Uterus (tissue), 4 donors: ENCODE results near the gene ARHGAP15. TPM values are rescaled to one million over a fixed set of nuclear protein-coding genes. Genes with fewer than 3 reads are reported as not detected.

Source experiments
- DNase-seq, 2 donors: peaks; one replicate each; pipeline ENCODE4 v3.0.0-alpha.2; 2019 to 2020
- H3K27ac ChIP-seq, 2 donors: fragments of 200-600 bp; sonication (generic); 1 replicate in 1 of 2; 2 replicates in 1 of 2; pipeline ENCODE4 v1.5.1; 2016 to 2018
- H3K27me3 ChIP-seq, 2 donors: fragments of 200-600 bp; sonication (generic); one replicate each; pipeline ENCODE4 v1.5.1; 2018 to 2019; ENCODE audit warnings: control low read depth in 1 of 2
- H3K36me3 ChIP-seq, 2 donors: fragments of 200-600 bp; sonication (generic); one replicate each; pipeline ENCODE4 v1.5.1; 2019; ENCODE audit warnings: control low read depth in 1 of 2
- H3K4me1 ChIP-seq, 2 donors: fragments of 200-600 bp; sonication (generic); one replicate each; pipeline ENCODE4 v1.5.1; 2018 to 2019; ENCODE audit warnings: control low read depth in 1 of 2
- H3K4me3 ChIP-seq, 2 donors: fragments of 200-600 bp; sonication (generic); 1 replicate in 1 of 2; 2 replicates in 1 of 2; pipeline ENCODE4 v1.5.1; 2018 to 2019; ENCODE audit warnings: mild to moderate bottlenecking in 1 of 2
- H3K9me3 ChIP-seq, 2 donors: fragments of 200-600 bp; sonication (generic); one replicate each; pipeline ENCODE4 v1.5.1; 2019; ENCODE audit warnings: control low read depth in 1 of 2
- CTCF ChIP-seq, 4 experiments: fragments of 200-600 bp in 2 of 4; fragments of 450-650 bp in 2 of 4; sonication (generic) in 2 of 4; IDR thresholded peaks; one replicate each; pipeline ENCODE4 v1.5.1; 2016 to 2019; ENCODE audit warnings: antibody characterized with exemption in 4 of 4, mild to moderate bottlenecking in 2 of 4, moderate library complexity in 1 of 4
- POLR2A ChIP-seq, 2 donors: fragments of 450-650 bp; IDR thresholded peaks; one replicate each; pipeline ENCODE4 v1.6.1; 2016; ENCODE audit warnings: antibody characterized with exemption in 2 of 2, mild to moderate bottlenecking in 1 of 2, moderate library complexity in 1 of 2
- intact Hi-C: fragments of 100-400 bp; cut with DNase I; formaldehyde crosslinking; loops from one replicate; pipeline ENCODE4 v1.15.1; 2023; ENCODE audit warnings: low total_unique reads
- total RNA-seq, 4 donors: library from RNA; depleted of rRNA in 3 of 4; stranded (reverse); fragments of >200 nt in 3 of 4; gene quantifications; one replicate each; pipeline versions ENCODE4 v1.1.0 to v1.2.4, GENCODE V29; 2014 to 2023
- donor health status: DM: yes; HTN: yes; CAD: no.

Gene ARHGAP15
- total RNA-seq, 4 donors from 2014 or later, result 0.88 to 28.4 (median 6.6) TPM

GRCh38 chr2:143579456-143579855 lies 450.2 kb downstream of the ARHGAP15 start:
- Histone ChIP-seq H3K27me3 (no peaks in the 10 kb centered on the region), H3K4me3 (no peak overlapping the region), H3K9me3 (no peaks in the 10 kb centered on the region), H3K36me3 (no peaks in the 10 kb centered on the region), H3K27ac (no peak overlapping the region), H3K4me1 (no peaks in the 10 kb centered on the region)
- no peak for TF ChIP-seq POLR2A (IDR thresholded peaks at IDR 0.05)
- TF ChIP-seq CTCF (IDR thresholded peaks at IDR 0.05), result no peak
- no peak for DNase-seq
- intact Hi-C loops, result no loop called here

- H3K27ac ChIP-seq, result no peak overlapping the region
- H3K9me3 ChIP-seq, result no peaks in the 10 kb centered on the region
- H3K4me1 ChIP-seq, result no peaks in the 10 kb centered on the region
- TF ChIP-seq POLR2A (IDR thresholded peaks at IDR 0.05) (no peak), CTCF (IDR thresholded peaks at IDR 0.05) (no peak)
- intact Hi-C loops, result no loop called here
- no peaks in the 10 kb centered on the region for H3K36me3 ChIP-seq
- H3K4me3 ChIP-seq, result no peak overlapping the region
- H3K27me3 ChIP-seq, result no peaks in the 10 kb centered on the region
- DNase-seq, result no peak
Measured at GRCh38 chr2:143581134-143581533, 451.9 kb downstream of the ARHGAP15 start.

GRCh38 chr2:143582046-143582747 lies 453.0 kb downstream of the ARHGAP15 start:
- TF ChIP-seq POLR2A (IDR thresholded peaks at IDR 0.05) (no peak), CTCF (IDR thresholded peaks at IDR 0.05) (no peak)
- H3K36me3 ChIP-seq, result no peaks in the 10 kb centered on the region
- H3K27me3 ChIP-seq, result no peaks in the 10 kb centered on the region
- H3K9me3 ChIP-seq, result no peaks in the 10 kb centered on the region
- no peaks in the 10 kb centered on the region for H3K4me1 ChIP-seq
- no peak overlapping the region for H3K4me3 ChIP-seq
- intact Hi-C loops, result no loop called here
- H3K27ac ChIP-seq, result no peak overlapping the region
- no peak for DNase-seq

DNA sequence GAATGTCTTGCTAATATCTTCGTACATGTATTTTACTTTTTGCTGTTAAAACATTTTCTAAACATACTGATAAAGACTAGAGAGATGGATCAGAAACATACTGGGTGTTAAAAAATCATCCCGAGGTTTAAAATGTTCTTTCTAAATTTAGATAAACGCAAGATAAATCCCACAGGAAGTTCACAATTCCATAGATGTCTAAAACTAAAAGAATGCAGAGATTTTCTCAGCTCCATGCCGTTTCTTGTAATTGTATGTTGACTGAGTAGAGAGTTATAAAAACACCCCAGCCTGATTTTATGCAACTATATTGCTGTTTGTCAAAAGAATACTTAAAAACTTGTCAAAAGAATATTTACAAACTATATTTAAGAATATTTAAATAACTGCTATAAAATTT lies 455.7 kb downstream of the ARHGAP15 start:
- Histone ChIP-seq H3K36me3 (no peaks in the 10 kb centered on the region), H3K27me3 (no peaks in the 10 kb centered on the region), H3K27ac (no peak overlapping the region), H3K4me3 (no peak overlapping the region), H3K4me1 (no peaks in the 10 kb centered on the region), H3K9me3 (no peaks in the 10 kb centered on the region)
- intact Hi-C loops, result no loop called here
- DNase-seq, result no peak
- TF ChIP-seq POLR2A (IDR thresholded peaks at IDR 0.05) (no peak), CTCF (IDR thresholded peaks at IDR 0.05) (no peak)

GRCh38 chr2:143586119-143586518 lies 456.9 kb downstream of the ARHGAP15 start:
- no peaks in the 10 kb centered on the region for H3K27me3 ChIP-seq
- no peaks in the 10 kb centered on the region for H3K4me1 ChIP-seq
- no peak overlapping the region for H3K27ac ChIP-seq
- TF ChIP-seq POLR2A (IDR thresholded peaks at IDR 0.05) (no peak), CTCF (IDR thresholded peaks at IDR 0.05) (no peak)
- intact Hi-C loops, result no loop called here
- H3K9me3 ChIP-seq, result no peaks in the 10 kb centered on the region
- H3K4me3 ChIP-seq, result no peak overlapping the region
- no peak for DNase-seq
- H3K36me3 ChIP-seq, result no peaks in the 10 kb centered on the region
